Skeletal muscle satellite cell (primary cell): ENCODE measurements around the gene KLHL29.

ENCODE experiments used
- H3K27me3 ChIP-seq: 2 replicates; pipeline ENCODE4 v1.7.0; 2013; ENCODE audit warnings: low read length; ENCODE audit not compliant: control insufficient read depth, insufficient read depth
- H3K36me3 ChIP-seq: 2 replicates; pipeline ENCODE4 v1.7.0; 2013; ENCODE audit warnings: mild to moderate bottlenecking, control low read depth, low read length; ENCODE audit not compliant: insufficient read depth
- H3K4me1 ChIP-seq: 2 replicates; pipeline ENCODE4 v1.7.0; 2013; ENCODE audit warnings: low read length; ENCODE audit not compliant: control insufficient read depth, insufficient read depth
- H3K4me2 ChIP-seq: 2 replicates; pipeline ENCODE4 v1.7.0; 2013; ENCODE audit warnings: mild to moderate bottlenecking, low read length
- H3K4me3 ChIP-seq: 2 replicates; pipeline ENCODE4 v1.7.0; 2013; ENCODE audit warnings: low read length
- H3K9ac ChIP-seq: 2 replicates; pipeline ENCODE4 v1.7.0; 2013; ENCODE audit warnings: mild to moderate bottlenecking, low read depth, low read length, moderate library complexity
- H3K9me3 ChIP-seq: replicated peaks from 2 replicates; pipeline ENCODE4 v1.7.0; 2013; ENCODE audit warnings: mild to moderate bottlenecking, control low read depth, low read length

The KLHL29 gene

GRCh38 chr2:23607925-23608324, 222.9 kb downstream of the KLHL29 start:
- Histone ChIP-seq H3K9me3 (peaks cover 15% of the 10 kb centered on the region), H3K27me3 (no peaks in the 10 kb centered on the region), H3K36me3 (no peaks in the 10 kb centered on the region), H3K9ac (no peak overlapping the region), H3K4me2 (no peak overlapping the region), H3K4me3 (no peak overlapping the region), H3K4me1 (peaks cover 9% of the 10 kb centered on the region)

DNA sequence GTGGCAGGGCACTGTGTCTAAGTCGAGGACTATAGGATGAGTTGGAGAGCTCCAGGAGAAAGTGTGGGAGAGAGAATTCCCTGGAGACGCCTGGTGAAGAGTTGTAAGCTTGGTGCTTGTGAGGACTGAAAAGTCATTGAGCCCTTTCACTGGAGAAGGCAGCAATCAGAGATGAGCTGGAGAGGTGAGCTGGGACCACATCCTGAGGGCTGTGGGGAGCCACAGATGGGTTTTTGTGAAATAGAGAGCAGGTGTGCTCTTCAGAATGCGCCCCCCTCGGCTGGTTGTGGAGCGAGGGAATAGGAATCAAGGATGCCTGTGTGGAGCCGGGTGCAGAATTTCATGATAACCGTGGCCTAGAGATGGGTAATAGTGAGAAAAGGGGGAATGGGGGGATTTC, 224.3 kb downstream of the KLHL29 start:
- no peaks in the 10 kb centered on the region for H3K36me3 ChIP-seq

GRCh38 chr2:23611839-23612238, 226.9 kb downstream of the KLHL29 start:
- Histone ChIP-seq H3K27me3 (no peaks in the 10 kb centered on the region), H3K4me3 (no peak overlapping the region), H3K36me3 (no peaks in the 10 kb centered on the region), H3K4me2 (no peak overlapping the region), H3K4me1 (peaks cover 7% of the 10 kb centered on the region), H3K9me3 (peaks cover 5% of the 10 kb centered on the region), H3K9ac (no peak overlapping the region)

More for the DNA sequence above, 224.3 kb downstream of the KLHL29 start:
- Histone ChIP-seq H3K4me1 (peaks cover 4% of the 10 kb centered on the region), H3K9me3 (peaks cover 15% of the 10 kb centered on the region), H3K4me3 (no peak overlapping the region), H3K27me3 (no peaks in the 10 kb centered on the region), H3K9ac (no peak overlapping the region), H3K4me2 (no peak overlapping the region)

- peaks cover 18% of the 10 kb centered on the region for H3K4me1 ChIP-seq
- no peaks in the 10 kb centered on the region for H3K27me3 ChIP-seq
- H3K9ac ChIP-seq, result no peak overlapping the region
- no peak overlapping the region for H3K4me3 ChIP-seq
- H3K4me2 ChIP-seq, result no peak overlapping the region
- H3K9me3 ChIP-seq, result peaks cover 4% of the 10 kb centered on the region
- no peaks in the 10 kb centered on the region for H3K36me3 ChIP-seq
Measured at GRCh38 chr2:23614701-23615100, 229.7 kb downstream of the KLHL29 start.

DNA sequence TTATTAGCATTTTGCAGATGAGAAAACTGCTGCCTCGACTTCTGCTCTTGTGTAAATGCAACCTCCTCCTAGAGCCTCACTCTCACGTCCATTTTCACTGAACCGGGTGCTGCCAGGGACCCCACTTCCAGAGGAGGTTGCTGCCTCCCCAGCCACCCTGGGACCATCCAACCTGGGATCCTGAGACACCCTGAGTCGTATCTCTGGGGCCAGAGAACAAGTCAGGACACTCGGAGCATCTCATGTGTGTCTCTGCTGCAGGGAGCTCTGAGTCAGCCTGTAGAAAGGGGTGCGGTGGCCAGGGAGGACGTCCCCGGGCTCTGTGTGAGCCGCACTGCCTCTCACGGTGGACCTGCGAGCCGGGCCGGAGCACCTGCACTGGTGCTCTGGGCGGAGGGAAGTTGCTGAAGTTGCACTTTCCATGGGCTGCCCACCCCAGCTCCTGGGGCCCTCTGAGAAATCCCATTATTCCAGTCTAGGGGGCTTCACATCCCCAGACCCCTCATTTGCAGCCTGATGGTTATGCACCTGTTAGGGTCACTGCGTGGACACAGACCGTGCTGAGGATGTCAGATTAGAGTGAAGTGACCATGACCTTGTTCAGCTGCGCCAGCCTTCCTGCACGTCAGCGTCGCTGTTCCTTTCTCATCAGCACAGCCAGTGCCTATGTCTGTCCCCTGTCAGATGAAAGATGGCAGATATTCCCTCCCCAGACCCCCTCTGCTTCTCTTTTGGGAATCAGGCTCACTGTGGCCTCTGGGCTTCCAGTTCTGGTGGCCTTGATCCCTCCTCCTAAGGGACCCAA, 230.4 kb downstream of the KLHL29 start:
- Histone ChIP-seq H3K27me3 (no peaks in the 10 kb centered on the region), H3K4me2 (no peak overlapping the region), H3K4me1 (peaks cover 18% of the 10 kb centered on the region), H3K9me3 (peaks cover 4% of the 10 kb centered on the region), H3K9ac (no peak overlapping the region), H3K4me3 (no peak overlapping the region), H3K36me3 (no peaks in the 10 kb centered on the region)

DNA sequence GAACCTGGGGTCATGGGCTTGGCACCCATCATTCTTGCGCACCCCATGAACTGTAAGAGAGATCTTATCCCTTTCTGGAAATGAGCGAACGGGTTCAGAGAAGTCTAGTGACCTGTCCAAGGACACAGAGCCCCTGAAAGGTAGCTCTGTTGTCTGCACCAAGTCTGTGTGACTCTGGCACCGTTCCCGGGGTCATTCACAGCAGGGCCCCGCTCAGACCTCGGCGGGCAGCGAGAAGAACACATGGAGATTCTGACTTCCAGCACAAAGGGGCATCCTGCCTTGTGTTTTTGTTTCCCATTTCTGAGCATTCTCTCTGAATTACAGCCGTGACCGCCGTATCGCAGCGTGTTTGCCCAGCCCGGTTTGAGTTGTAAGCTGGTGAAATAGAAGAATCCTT, 231.7 kb downstream of the KLHL29 start:
- no peak overlapping the region for H3K4me3 ChIP-seq
- H3K9me3 ChIP-seq, result no peaks in the 10 kb centered on the region
- H3K4me2 ChIP-seq, result no peak overlapping the region
- peaks cover 18% of the 10 kb centered on the region for H3K4me1 ChIP-seq
- no peak overlapping the region for H3K9ac ChIP-seq
- no peaks in the 10 kb centered on the region for H3K27me3 ChIP-seq
- H3K36me3 ChIP-seq, result no peaks in the 10 kb centered on the region

DNA sequence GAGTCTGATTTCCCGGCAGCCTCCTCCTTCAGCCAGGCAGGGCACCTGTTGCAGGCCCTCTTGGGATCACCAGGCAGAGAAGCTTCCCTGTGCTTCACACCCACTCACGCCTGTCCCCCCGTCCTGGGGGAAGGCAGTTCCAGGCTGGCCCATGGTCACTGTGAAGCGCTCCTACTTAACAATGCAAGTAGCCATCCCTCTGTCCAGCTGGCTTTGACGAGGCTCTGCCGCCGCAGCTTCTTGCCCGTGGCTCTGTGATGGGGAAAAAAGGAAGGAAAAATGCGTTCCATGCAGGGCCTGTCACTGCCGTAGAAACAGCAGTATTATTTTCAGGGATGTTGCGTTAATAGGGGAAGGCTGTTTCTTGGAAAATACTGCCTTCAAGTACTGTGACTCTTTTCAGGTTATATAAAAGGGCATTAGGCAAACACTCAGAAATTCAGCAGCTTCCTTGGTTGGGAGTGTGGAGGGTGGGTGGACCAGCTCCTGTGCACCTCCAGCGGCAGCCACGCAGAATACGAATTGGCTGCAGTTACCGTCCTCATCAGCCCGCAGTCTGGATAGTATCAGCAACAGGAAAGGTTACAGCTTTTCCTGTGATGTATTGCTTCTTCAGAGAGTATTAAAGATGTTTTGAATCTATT, 232.3 kb downstream of the KLHL29 start:
- no peaks in the 10 kb centered on the region for H3K9me3 ChIP-seq
- no peaks in the 10 kb centered on the region for H3K27me3 ChIP-seq
- peak overlapping the region; percentile 65 for H3K4me2 ChIP-seq
- H3K4me1 ChIP-seq, result peaks cover 18% of the 10 kb centered on the region
- H3K36me3 ChIP-seq, result no peaks in the 10 kb centered on the region
- no peak overlapping the region for H3K4me3 ChIP-seq
- no peak overlapping the region for H3K9ac ChIP-seq

- H3K4me2 ChIP-seq, result peak overlapping the region; percentile 65
- no peak overlapping the region for H3K4me3 ChIP-seq
- no peak overlapping the region for H3K9ac ChIP-seq
- peaks cover 18% of the 10 kb centered on the region for H3K4me1 ChIP-seq
- no peaks in the 10 kb centered on the region for H3K27me3 ChIP-seq
- no peaks in the 10 kb centered on the region for H3K9me3 ChIP-seq
- H3K36me3 ChIP-seq, result no peaks in the 10 kb centered on the region
Measured at GRCh38 chr2:23617811-23618215, 232.8 kb downstream of the KLHL29 start.

DNA sequence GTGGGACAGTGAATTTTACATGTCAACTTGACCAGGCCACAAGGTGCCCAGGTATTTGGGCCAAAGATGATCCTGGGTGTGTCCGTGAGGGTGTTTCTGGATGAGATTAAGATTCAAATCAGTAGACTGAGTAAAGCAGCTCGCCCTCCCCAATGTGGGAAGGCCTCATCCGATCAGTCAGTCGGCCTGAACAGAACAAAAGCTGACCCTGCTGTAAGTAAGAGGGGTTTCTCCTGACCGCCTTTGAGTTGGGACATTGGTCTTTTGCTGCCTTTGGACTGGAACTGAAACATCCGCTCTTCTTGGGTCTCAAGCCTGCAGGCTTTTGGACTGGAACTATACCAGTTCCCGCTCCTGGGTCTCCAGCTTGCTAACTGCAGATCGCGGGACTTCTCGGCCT, 233.3 kb downstream of the KLHL29 start:
- H3K9ac ChIP-seq, result no peak overlapping the region
- peaks cover 18% of the 10 kb centered on the region for H3K4me1 ChIP-seq

GRCh38 chr2:23618794-23619530, 234.0 kb downstream of the KLHL29 start:
- Histone ChIP-seq H3K4me2 (no peak overlapping the region), H3K9me3 (no peaks in the 10 kb centered on the region), H3K4me1 (peaks cover 18% of the 10 kb centered on the region), H3K27me3 (no peaks in the 10 kb centered on the region), H3K36me3 (no peaks in the 10 kb centered on the region), H3K4me3 (no peak overlapping the region), H3K9ac (no peak overlapping the region)

More for the DNA sequence above, 233.3 kb downstream of the KLHL29 start:
- Histone ChIP-seq H3K4me3 (no peak overlapping the region), H3K27me3 (no peaks in the 10 kb centered on the region), H3K36me3 (no peaks in the 10 kb centered on the region), H3K4me2 (no peak overlapping the region), H3K9me3 (no peaks in the 10 kb centered on the region)

DNA sequence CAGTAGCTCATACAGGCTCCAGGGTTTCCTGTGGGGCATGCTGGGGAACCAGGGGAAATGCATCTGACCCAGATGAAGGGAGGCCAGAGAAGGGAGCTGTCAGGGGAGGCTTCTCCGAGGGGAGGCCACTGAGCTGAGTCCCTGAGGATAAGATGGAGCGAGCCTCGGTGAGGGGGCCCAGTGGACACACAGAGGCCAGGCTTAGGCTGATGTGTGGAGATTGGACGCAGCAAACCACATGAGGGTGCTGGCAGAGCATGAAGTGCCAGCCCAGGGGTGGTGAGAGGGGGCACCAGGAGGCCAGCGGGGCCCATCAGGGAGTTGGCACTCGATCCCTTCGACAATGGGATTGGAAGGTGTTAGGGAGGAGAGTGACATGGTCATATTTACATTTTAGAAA, 235.0 kb downstream of the KLHL29 start:
- Histone ChIP-seq H3K4me2 (no peak overlapping the region), H3K9me3 (peaks cover 7% of the 10 kb centered on the region), H3K36me3 (no peaks in the 10 kb centered on the region), H3K4me1 (peaks cover 18% of the 10 kb centered on the region), H3K27me3 (no peaks in the 10 kb centered on the region), H3K9ac (no peak overlapping the region), H3K4me3 (no peak overlapping the region)
